Hepatocyte (in vitro differentiated cells): ENCODE measurements around the gene LNX1. TPM values are rescaled to one million over a fixed set of nuclear protein-coding genes. Genes with fewer than 3 reads are reported as not detected.

Experiments used
- DNase-seq: peaks from one replicate; pipeline ENCODE4 v3.0.0-alpha.2; 2016; ENCODE audit warnings: low spot score
- H2AFZ ChIP-seq: fragments of 200-600 bp; sonication (generic); 2 replicates; pipeline ENCODE4 v1.6.0; 2016; ENCODE audit warnings: antibody characterized with exemption, mild to moderate bottlenecking
- H3K27ac ChIP-seq: fragments of 200-600 bp; sonication (generic); 2 replicates; pipeline ENCODE4 v1.5.1; 2016; ENCODE audit warnings: mild to moderate bottlenecking
- H3K27me3 ChIP-seq: fragments of 200-600 bp; sonication (generic); 2 replicates; pipeline ENCODE4 v1.6.1; 2016
- H3K36me3 ChIP-seq: fragments of 200-600 bp; sonication (generic); replicated peaks from 2 replicates; pipeline ENCODE4 v1.5.1; 2016; ENCODE audit warnings: low read depth; ENCODE audit not compliant: insufficient read depth
- H3K4me1 ChIP-seq: fragments of 200-600 bp; sonication (generic); 2 replicates; pipeline ENCODE4 v1.5.1; 2016; ENCODE audit warnings: mild to moderate bottlenecking, moderate library complexity; ENCODE audit not compliant: insufficient read depth
- H3K4me2 ChIP-seq: fragments of 200-600 bp; sonication (generic); 2 replicates; pipeline ENCODE4 v1.6.0; 2016
- H3K4me3 ChIP-seq: fragments of 200-600 bp; sonication (generic); 2 replicates; pipeline ENCODE4 v1.5.1; 2016; ENCODE audit warnings: mild to moderate bottlenecking
- H3K79me2 ChIP-seq: fragments of 200-600 bp; sonication (generic); 2 replicates; pipeline ENCODE4 v1.6.0; 2017; ENCODE audit warnings: mild to moderate bottlenecking
- H3K9me2 ChIP-seq: fragments of 200-600 bp; sonication (generic); replicated peaks from 2 replicates; pipeline ENCODE4 v1.6.0; 2017; ENCODE audit warnings: mild to moderate bottlenecking; ENCODE audit not compliant: insufficient read depth
- H3K9me3 ChIP-seq: fragments of 200-600 bp; sonication (generic); 2 replicates; pipeline ENCODE4 v1.5.1; 2016; ENCODE audit warnings: low read depth, mild to moderate bottlenecking
- H4K20me1 ChIP-seq: fragments of 200-600 bp; sonication (generic); 2 replicates; pipeline ENCODE4 v1.6.0; 2016; ENCODE audit warnings: mild to moderate bottlenecking; ENCODE audit not compliant: insufficient read depth, poor library complexity, severe bottlenecking
- CTCF ChIP-seq: fragments of 200-600 bp; sonication (generic); IDR thresholded peaks from 2 replicates; pipeline ENCODE4 v1.5.1; 2016; ENCODE audit warnings: antibody characterized with exemption, mild to moderate bottlenecking; ENCODE audit not compliant: poor library complexity
- EZH2 ChIP-seq: fragments of 200-600 bp; sonication (generic); IDR thresholded peaks from 2 replicates; pipeline ENCODE4 v1.6.1; 2016; ENCODE audit warnings: antibody characterized with exemption, mild to moderate bottlenecking, borderline replicate concordance
- EZH2phosphoT487 ChIP-seq: fragments of 200-600 bp; sonication (generic); IDR thresholded peaks from one replicate; pipeline ENCODE4 v1.6.1; 2018; ENCODE audit warnings: antibody characterized with exemption, mild to moderate bottlenecking, low read depth, moderate library complexity; ENCODE audit not compliant: unreplicated experiment, severe bottlenecking
- WGBS: methylation state at CpG from one replicate; pipeline ENCODE4 v1.1.6; 2016; ENCODE audit warnings: low lambda C conversion rate; ENCODE audit errors: missing lambda C conversion rate; 5-methylcytosine and 5-hydroxymethylcytosine counted together
- polyA plus RNA-seq: library from polyadenylated mRNA; unstranded; fragments of >200 nt; fragmentation: Nextera tagmentation; extraction: Ambion mirVana; gene quantifications from 2 replicates; pipeline ENCODE4 v1.2.1, GENCODE V29; 2016
- total RNA-seq: library from RNA; depleted of rRNA; stranded (reverse); fragments of >200 nt; gene quantifications from 2 replicates; pipeline ENCODE4 v1.2.3, GENCODE V29; 2014

The LNX1 gene
- total and polyA plus RNA-seq, 2 experiments from 2014 or later: 8.4 to 16.7 TPM

- H3K27me3 ChIP-seq: no peaks in the 10 kb centered on the region
- 95% methylated on average over 2 of the region's 2 CpGs for WGBS
- no peak overlapping the region for H2AFZ ChIP-seq
- no peaks in the 10 kb centered on the region for H3K9me2 ChIP-seq
- H3K36me3 ChIP-seq: no peaks in the 10 kb centered on the region
- no peaks in the 10 kb centered on the region for H3K79me2 ChIP-seq
- no peak overlapping the region for H3K27ac ChIP-seq
- no peak overlapping the region for H3K4me3 ChIP-seq
- H4K20me1 ChIP-seq: no peaks in the 10 kb centered on the region
- TF ChIP-seq EZH2 (no peak), EZH2phosphoT487 (no peak), CTCF (no peak)
- no peaks in the 10 kb centered on the region for H3K4me1 ChIP-seq
- no peak overlapping the region for H3K4me2 ChIP-seq
- H3K9me3 ChIP-seq: no peaks in the 10 kb centered on the region
- DNase-seq: no peak
These were observed 34.6 kb downstream of the LNX1 start for GRCh38 chr4:53556651-53557050.

- Histone ChIP-seq H3K4me3 (no peak overlapping the region), H4K20me1 (no peaks in the 10 kb centered on the region), H2AFZ (no peak overlapping the region), H3K79me2 (no peaks in the 10 kb centered on the region), H3K9me3 (no peaks in the 10 kb centered on the region), H3K27ac (no peak overlapping the region), H3K4me1 (no peaks in the 10 kb centered on the region), H3K4me2 (no peak overlapping the region), H3K9me2 (no peaks in the 10 kb centered on the region), H3K36me3 (no peaks in the 10 kb centered on the region), H3K27me3 (no peaks in the 10 kb centered on the region)
- WGBS: 93% methylated on average over 9 of the region's 9 CpGs
- TF ChIP-seq CTCF: no peak
- TF ChIP-seq EZH2phosphoT487: no peak
- no peak for TF ChIP-seq EZH2
- DNase-seq: no peak
These were observed 37.6 kb downstream of the LNX1 start for GRCh38 chr4:53553486-53554210.

GRCh38 chr4:53552711-53553110, 38.6 kb downstream of the LNX1 start:
- no peaks in the 10 kb centered on the region for H3K4me1 ChIP-seq
- no peak overlapping the region for H3K27ac ChIP-seq
- H3K79me2 ChIP-seq: no peaks in the 10 kb centered on the region
- H3K4me2 ChIP-seq: no peak overlapping the region
- no peak overlapping the region for H3K4me3 ChIP-seq
- no peaks in the 10 kb centered on the region for H3K27me3 ChIP-seq
- H3K36me3 ChIP-seq: no peaks in the 10 kb centered on the region
- no peak for TF ChIP-seq EZH2phosphoT487
- no peak for TF ChIP-seq CTCF
- TF ChIP-seq EZH2: no peak
- H3K9me3 ChIP-seq: no peaks in the 10 kb centered on the region
- no peaks in the 10 kb centered on the region for H4K20me1 ChIP-seq
- no peak overlapping the region for H2AFZ ChIP-seq
- WGBS: 97% methylated on average over 3 of the region's 3 CpGs
- DNase-seq: no peak
- no peaks in the 10 kb centered on the region for H3K9me2 ChIP-seq
